CD4-positive, alpha-beta T cell treated with Interleukin-4 for 4 hours (primary cell): ENCODE measurements around the gene GABRB3.
"Not testable (repeated sequence)": the region's sequence is repeated elsewhere in the genome, so short reads cannot be mapped to it uniquely, and the experiment has no call there.

Experiments used
- DNase-seq: peaks from one replicate; pipeline ENCODE4 v3.0.0-alpha.2; 2020

The GABRB3 gene

DNA sequence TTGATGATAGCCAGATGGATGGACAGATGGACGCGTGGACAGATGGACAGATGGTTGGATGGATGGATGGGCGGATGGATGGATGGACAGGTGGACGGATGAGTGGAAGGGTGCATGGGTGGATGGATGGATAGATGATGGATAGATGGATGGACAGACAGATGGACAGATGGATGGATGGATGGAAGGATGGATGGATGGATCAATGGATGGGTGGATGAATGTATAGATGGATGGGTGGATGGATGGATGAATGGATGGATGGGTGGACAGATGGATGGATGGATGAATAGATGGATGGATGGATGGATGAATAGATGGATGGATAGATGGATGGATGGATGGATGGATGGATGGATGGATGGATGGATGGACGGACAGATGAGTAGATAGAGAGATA, 40.9 kb downstream of the GABRB3 start:
- DNase-seq: no peak

DNA sequence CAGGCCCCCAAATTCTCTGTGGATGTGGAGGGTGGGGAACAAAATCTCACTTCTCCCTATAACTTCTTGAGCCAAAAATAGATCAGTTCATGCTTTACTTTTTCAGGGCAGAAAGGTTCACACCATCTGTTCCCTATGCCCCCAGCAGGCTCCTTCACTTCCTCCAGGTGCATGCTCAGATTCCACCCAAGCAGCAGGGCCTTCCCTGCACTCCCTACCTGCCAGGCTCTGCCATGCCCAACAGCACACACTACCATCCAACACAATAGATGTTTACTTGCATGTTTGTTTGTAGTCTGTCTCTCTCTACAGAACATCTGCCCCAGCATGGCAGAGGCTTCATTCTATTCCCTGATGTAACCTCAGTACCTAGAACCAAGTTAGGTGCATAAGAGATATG, 43.3 kb downstream of the GABRB3 start:
- no peak for DNase-seq

- no peak for DNase-seq
Observed at GRCh38 chr15:26729030-26729429, 43.8 kb downstream of the GABRB3 start.

DNA sequence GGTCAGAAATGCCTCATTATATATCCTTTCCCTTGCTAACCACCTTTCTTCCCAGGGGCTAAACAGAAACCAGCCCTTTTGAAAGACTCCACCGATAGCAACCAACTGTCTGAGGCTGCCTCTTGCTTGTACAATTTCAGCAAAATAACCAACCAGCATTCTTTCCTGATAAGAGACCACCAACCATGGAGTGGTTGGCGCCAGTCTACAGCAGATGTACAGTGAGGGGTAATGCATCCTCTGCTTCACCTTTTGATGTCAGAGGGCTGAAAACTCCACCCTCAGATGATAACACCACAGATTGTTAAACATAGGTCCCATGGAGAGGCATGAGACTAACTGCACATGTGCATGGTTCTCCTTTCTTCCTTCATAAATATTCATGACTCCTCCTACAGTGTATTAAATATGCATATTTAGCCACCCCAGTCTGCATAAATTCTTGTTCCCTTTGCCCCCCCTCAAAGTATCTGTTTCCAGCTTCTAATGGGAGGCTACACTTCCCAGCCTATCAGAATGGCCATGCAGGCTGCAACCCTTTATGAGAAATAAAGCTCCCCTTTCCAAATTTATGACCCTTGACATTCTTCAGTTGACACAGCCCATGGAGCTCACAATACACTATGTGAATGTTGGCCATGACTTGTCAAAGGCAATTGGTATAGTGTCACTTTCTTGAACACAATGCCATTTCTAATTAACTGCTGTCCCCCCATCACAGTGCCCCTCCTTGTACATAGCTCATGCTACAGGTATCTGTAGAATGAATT, 48.3 kb downstream of the GABRB3 start:
- DNase-seq: no peak

GRCh38 chr15:26722621-26723160, 50.2 kb downstream of the GABRB3 start:
- no peak for DNase-seq

DNA sequence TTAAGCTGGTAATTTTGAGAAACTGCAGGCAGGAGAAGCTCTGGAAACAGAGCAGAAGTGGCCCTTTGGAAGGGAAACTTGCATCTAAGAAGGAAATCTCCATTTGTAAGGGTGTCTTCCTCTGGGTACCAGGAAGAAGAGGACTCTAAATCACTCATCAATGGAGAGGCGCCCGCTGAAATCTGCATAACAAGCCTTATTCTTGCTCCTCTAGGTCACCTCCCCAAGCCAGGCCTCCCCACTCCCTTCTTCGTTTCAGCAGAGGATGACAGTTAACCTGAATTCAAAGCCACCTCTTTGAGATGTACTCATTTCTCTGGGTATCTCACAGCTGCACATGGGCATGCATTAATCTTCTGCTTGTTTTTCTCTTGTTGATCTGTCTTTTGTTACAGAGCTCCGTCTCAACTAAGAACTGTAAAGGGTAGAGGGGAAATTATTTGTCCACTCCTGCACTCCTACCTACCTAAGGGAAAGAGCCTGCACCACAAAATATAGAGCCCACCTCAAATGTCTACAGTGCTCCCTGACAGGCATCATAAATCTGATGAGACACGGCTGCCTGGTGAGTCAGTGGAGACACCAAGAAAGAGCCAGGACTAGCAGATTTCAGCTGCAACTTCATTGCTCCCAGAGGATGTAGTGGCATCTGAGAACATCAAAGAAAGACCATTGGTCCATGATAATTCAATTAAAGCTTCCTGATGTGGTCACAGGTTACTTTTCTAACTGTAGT, 51.5 kb downstream of the GABRB3 start:
- no peak for DNase-seq

- no peak for DNase-seq
Observed at GRCh38 chr15:26720546-26720945, 52.3 kb downstream of the GABRB3 start.

DNA sequence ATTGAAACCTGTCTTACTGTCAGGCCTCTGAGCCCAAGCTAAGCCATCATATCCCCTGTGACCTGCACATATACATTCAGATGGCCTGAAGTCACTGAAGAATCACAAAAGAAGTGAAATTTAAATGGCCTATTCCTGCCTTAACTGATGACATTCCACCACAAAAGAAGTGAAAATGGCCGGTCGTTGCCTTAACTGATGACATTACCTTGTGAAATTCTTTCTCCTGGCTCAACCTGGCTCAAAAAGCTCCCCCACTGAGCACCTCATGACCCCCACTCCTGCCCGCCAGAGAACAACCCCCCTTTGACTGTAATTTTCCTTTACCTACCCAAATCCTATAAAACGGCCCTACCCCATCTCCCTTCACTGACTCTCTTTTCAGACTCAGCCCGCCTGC, 53.0 kb downstream of the GABRB3 start:
- not testable (repeated sequence) for DNase-seq

- DNase-seq: no peak
Observed at GRCh38 chr15:26716069-26716468, 56.8 kb downstream of the GABRB3 start.

DNA sequence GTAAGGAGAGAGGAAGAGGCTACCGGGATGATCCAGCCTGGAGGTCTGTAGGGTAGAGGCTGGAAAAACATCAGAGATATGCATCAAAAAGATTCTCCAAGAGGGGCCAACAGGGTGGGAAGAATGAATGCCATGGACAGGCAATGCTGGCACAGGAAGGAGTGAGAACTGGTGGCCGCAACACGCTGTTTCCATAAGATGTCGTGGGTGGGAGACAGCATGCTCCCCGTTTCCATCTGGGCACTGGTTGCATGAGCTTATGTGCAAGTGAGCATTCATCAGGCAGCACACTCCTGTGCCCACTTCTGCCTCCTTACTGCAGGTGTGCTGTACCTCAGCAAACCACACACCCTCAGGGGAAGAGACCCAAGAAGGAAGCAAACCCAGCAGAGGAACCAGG, 59.4 kb downstream of the GABRB3 start:
- DNase-seq: no peak

DNA sequence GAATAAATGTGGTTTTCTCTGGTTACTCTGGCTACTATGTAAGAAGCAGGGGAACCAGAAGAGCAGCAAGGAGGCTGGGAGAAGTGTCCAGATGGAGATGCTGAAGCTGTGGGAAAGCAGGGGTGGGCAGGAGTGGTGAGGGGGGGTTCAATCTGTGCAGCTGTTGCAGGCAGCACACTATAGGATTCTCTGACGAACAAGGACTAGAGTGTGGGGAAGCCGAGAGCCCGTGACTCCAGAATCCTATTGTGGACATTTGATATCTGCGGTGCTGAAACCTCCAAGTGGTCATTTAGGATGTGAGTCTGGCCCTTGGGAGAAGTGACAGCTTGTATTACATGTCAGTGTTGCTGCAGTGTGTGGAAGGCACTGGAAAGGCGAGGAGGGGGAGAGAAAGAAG, 60.5 kb downstream of the GABRB3 start:
- DNase-seq: no peak

GRCh38 chr15:26711445-26711844, 61.4 kb downstream of the GABRB3 start:
- no peak for DNase-seq

DNA sequence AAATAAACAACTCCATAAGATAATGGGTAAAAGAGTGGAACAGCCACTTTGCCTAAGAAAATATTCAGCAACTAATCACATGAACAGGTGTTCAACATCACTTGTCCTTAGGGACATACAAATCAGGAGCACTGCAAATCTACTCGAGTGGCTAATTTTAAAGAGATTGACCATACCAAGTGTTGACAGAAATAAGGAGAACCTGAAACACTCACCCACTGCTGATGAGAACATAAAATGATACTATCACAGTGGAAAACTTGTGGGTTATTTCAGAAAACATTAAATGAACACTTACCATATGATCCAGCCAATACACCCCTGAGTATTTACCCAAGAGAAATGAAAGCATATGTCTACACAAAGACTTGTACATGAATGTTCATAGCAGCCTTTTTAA, 70.5 kb downstream of the GABRB3 start:
- DNase-seq: no peak

DNA sequence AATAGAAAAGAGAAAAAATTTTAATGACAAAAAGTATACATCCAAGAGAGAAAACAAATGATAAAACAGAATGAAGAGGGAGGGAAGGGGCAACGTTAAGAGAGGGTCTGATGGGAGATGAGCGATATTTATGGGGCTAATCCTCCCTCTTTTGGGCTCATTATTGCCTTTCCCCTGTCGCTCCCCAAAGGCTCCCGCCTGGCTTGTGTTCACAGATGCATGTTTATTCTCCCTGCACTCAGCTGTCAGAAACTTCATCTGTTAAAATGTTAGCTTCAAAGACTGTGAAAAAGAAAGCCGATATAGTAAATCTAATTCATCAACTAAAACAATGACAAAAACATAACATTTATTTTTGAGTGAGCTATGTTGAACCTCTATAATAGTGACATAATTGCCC, 74.3 kb downstream of the GABRB3 start:
- no peak for DNase-seq

DNA sequence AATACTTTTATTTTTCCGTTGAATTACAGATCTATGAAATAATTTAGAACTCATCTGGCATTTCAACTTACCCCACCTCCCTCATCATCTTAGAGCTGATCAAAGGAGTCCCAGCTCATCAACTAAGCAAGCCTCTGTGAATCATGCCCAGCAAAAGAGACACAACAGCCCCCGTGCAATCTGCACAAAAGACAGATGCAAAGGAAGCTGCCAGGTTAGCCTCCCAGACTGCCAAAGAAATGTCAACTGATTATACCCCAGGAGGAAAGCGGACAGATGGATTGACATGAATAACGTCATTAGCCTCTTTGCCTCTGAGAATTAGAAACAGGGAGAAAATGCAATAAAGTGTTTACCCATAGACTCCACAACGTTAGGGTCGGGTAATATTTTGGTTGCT, 75.0 kb downstream of the GABRB3 start:
- DNase-seq: no peak

GRCh38 chr15:26691249-26691648, 81.6 kb downstream of the GABRB3 start:
- DNase-seq: no peak

- DNase-seq: no peak
Observed at GRCh38 chr15:26690778-26691177, 82.1 kb downstream of the GABRB3 start.

- DNase-seq: no peak
Observed at GRCh38 chr15:26689462-26689861, 83.4 kb downstream of the GABRB3 start.

- no peak for DNase-seq
Observed at GRCh38 chr15:26686547-26687187, 86.2 kb downstream of the GABRB3 start.

DNA sequence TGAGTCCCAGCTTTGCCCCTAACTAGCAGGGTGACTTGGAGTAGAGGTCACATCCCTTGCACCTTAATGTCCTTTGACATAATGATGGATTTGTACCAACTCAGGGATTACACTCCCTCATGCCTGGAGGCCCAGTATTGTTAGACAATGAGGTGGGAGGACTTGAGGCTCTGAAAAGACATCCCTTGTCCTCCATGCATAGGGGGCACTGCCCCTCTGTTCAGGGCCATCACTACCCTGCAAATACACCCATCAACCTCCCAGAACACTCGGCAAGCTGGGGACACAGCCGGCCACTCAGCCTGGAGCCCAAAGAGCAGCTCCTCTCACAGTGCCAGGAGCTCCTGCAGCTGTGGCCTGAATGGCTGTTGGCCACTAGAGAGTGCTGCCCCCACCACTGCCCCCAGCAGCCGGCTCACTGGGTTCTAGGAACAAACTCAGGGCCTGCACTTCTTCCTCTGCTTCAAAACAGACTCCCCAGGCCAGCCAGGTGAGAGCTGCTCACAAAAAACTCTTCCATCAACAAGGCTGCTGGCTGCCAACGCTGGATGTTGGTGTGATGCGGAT, 90.2 kb downstream of the GABRB3 start:
- no peak for DNase-seq

GRCh38 chr15:26679927-26680326, 92.9 kb downstream of the GABRB3 start:
- no peak for DNase-seq

- no peak for DNase-seq
Observed at GRCh38 chr15:26676115-26676514, 96.8 kb downstream of the GABRB3 start.

GRCh38 chr15:26674467-26674866, 98.4 kb downstream of the GABRB3 start:
- DNase-seq: no peak
